Activated naive CD4-positive, alpha-beta T cell treated with anti-CD3 and anti-CD28 coated beads, Interleukin-2, amount 50 U/mL, for 72 hours (primary cell): ENCODE data around the gene PLEKHG2. TPM values are rescaled to one million over a fixed set of nuclear protein-coding genes. Genes with fewer than 3 reads are reported as not detected.
A peak's percentile ranks its signal among the peaks of the same experiment; 100 is the strongest.
"Not testable (repeated sequence)": the region's sequence is repeated elsewhere in the genome, so short reads cannot be mapped to it uniquely, and the experiment has no call there.

Experiments
- ATAC-seq, 2 donors: fragments of 150-1000 bp; cut with Tn5 transposase; 2 replicates each; pipeline ENCODE4 v1.10.0; 2021; ENCODE audit warnings: mild to moderate bottlenecking in 2 of 2, moderate library complexity in 2 of 2
- DNase-seq, 2 donors: peaks; one replicate each; pipeline ENCODE4 v3.0.0; 2021 to 2022; ENCODE audit warnings: low spot score in 2 of 2
- H3K27ac Mint-ChIP-seq, 2 donors: one replicate each; pipeline ENCODE4 v1.8.0; 2022; ENCODE audit warnings: mild to moderate bottlenecking in 2 of 2, mixed read lengths in 2 of 2
- H3K36me3 Mint-ChIP-seq, 2 donors: one replicate each; pipeline ENCODE4 v1.8.0; 2022; ENCODE audit warnings: mixed read lengths in 2 of 2
- H3K9me3 Mint-ChIP-seq, 2 donors: one replicate each; pipeline ENCODE4 v1.8.0; 2022; ENCODE audit warnings: mixed read lengths in 2 of 2
- total RNA-seq, 2 donors: library from RNA; stranded (reverse); gene quantifications; one replicate each; pipeline ENCODE4 v1.2.3, GENCODE V29; 2022

PLEKHG2 gene
- 10 to 100 TPM; 52.4 to 55.6 TPM for total RNA-seq

- Mint-ChIP-seq H3K27ac (peak within 1 kb of the TSS; percentile 99 to 100), H3K36me3 (peaks cover 28 to 30% of the 10 kb centered on the region in 2 donors), H3K9me3 (no peaks in the 10 kb centered on the region)
- ATAC-seq = peak; percentile 70 to 73
- DNase-seq = peak; percentile 98 to 99
Measured at GRCh38 chr19:39412100-39412866, at the start of gene PLEKHG2. Gene PLEKHG2 (plus strand): TSS chr19:39412669. CDS start chr19:39414087, 1,418 bp downstream.

- H3K27ac Mint-ChIP-seq = peak overlapping the region; percentile 63 to 92
- H3K9me3 Mint-ChIP-seq = no peaks in the 10 kb centered on the region
- ATAC-seq = peak in 1 of 2 donors; percentile 31
- peaks cover 0 to 7% of the 10 kb centered on the region in 2 donors for H3K36me3 Mint-ChIP-seq
- DNase-seq = no peak
Measured at GRCh38 chr19:39362682-39363657, 49.5 kb upstream of the PLEKHG2 start.

GRCh38 chr19:39363901-39364457 is 48.5 kb upstream of the PLEKHG2 start:
- ATAC-seq = peak in 1 of 2 donors; percentile 20
- peak overlapping the region; percentile 45 to 50 for H3K27ac Mint-ChIP-seq

GRCh38 chr19:39365531-39365930 is 46.9 kb upstream of the PLEKHG2 start:
- no peak for DNase-seq
- no peak for ATAC-seq
- Mint-ChIP-seq H3K27ac (no peak overlapping the region), H3K36me3 (peaks cover 0 to 7% of the 10 kb centered on the region in 2 donors), H3K9me3 (no peaks in the 10 kb centered on the region)

More at GRCh38 chr19:39363901-39364457, 48.5 kb upstream of the PLEKHG2 start:
- no peak for DNase-seq
- Mint-ChIP-seq H3K36me3 (peaks cover 0 to 7% of the 10 kb centered on the region in 2 donors), H3K9me3 (no peaks in the 10 kb centered on the region)

- DNase-seq (no peak), ATAC-seq (no peak)
- H3K27ac Mint-ChIP-seq = peak overlapping the region in 1 of 2 donors; percentile 68
- H3K36me3 Mint-ChIP-seq = peaks cover 0 to 6% of the 10 kb centered on the region in 2 donors
- H3K9me3 Mint-ChIP-seq = no peaks in the 10 kb centered on the region
Measured at GRCh38 chr19:39369200-39369599, 43.3 kb upstream of the PLEKHG2 start.

GRCh38 chr19:39370735-39371134 is 41.7 kb upstream of the PLEKHG2 start:
- peak overlapping the region; percentile 70 to 73 for H3K27ac Mint-ChIP-seq
- H3K36me3 Mint-ChIP-seq = no peaks in the 10 kb centered on the region
- DNase-seq = no peak
- H3K9me3 Mint-ChIP-seq = no peaks in the 10 kb centered on the region
- ATAC-seq = no peak

GRCh38 chr19:39372047-39372802 is 40.2 kb upstream of the PLEKHG2 start:
- Mint-ChIP-seq H3K27ac (peak overlapping the region; percentile 28 to 91), H3K36me3 (no peaks in the 10 kb centered on the region), H3K9me3 (no peaks in the 10 kb centered on the region)
- ATAC-seq (no peak), DNase-seq (no peak)

- Mint-ChIP-seq H3K27ac (peak overlapping the region in 1 of 2 donors; percentile 25), H3K36me3 (no peaks in the 10 kb centered on the region), H3K9me3 (no peaks in the 10 kb centered on the region)
- ATAC-seq (no peak), DNase-seq (no peak)
Measured at GRCh38 chr19:39372941-39373340, 39.5 kb upstream of the PLEKHG2 start.

GRCh38 chr19:39375929-39376328 is 36.5 kb upstream of the PLEKHG2 start:
- H3K9me3 Mint-ChIP-seq = no peaks in the 10 kb centered on the region
- H3K27ac Mint-ChIP-seq = peak overlapping the region in 1 of 2 donors; percentile 9
- H3K36me3 Mint-ChIP-seq = no peaks in the 10 kb centered on the region
- ATAC-seq = no peak
- DNase-seq = no peak

GRCh38 chr19:39377373-39378362 is 34.8 kb upstream of the PLEKHG2 start:
- DNase-seq = no peak
- no peaks in the 10 kb centered on the region for H3K36me3 Mint-ChIP-seq
- H3K27ac Mint-ChIP-seq = peak overlapping the region in 1 of 2 donors; percentile 89
- no peaks in the 10 kb centered on the region for H3K9me3 Mint-ChIP-seq
- no peak for ATAC-seq

- H3K36me3 Mint-ChIP-seq, ATAC-seq, DNase-seq, H3K9me3 Mint-ChIP-seq: not testable (repeated sequence)
- peak overlapping the region; percentile 7 to 50 for H3K27ac Mint-ChIP-seq
Measured at GRCh38 chr19:39379366-39379765, 33.1 kb upstream of the PLEKHG2 start.

- ATAC-seq = no peak
- no peak for DNase-seq
- Mint-ChIP-seq H3K36me3 (no peaks in the 10 kb centered on the region), H3K9me3 (no peaks in the 10 kb centered on the region), H3K27ac (peak overlapping the region in 1 of 2 donors; percentile 50)
Measured at GRCh38 chr19:39379865-39380396, 32.5 kb upstream of the PLEKHG2 start.

GRCh38 chr19:39380521-39381502 is 31.7 kb upstream of the PLEKHG2 start:
- Mint-ChIP-seq H3K9me3 (no peaks in the 10 kb centered on the region), H3K27ac (peak overlapping the region; percentile 72 to 82), H3K36me3 (no peaks in the 10 kb centered on the region)
- DNase-seq (no peak), ATAC-seq (no peak)
